NT2/D1 (cell line): ENCODE measurements around the gene POU6F2.

ENCODE experiments used
- SUZ12 ChIP-seq: IDR thresholded peaks from 2 replicates; pipeline ENCODE4 v1.6.1; 2011; ENCODE audit not compliant: insufficient read length, insufficient read depth; ENCODE audit errors: extremely low read depth
- YY1 ChIP-seq: IDR thresholded peaks from 2 replicates; pipeline ENCODE4 v1.6.1; 2011; ENCODE audit not compliant: insufficient read length, insufficient read depth
- ZNF274 ChIP-seq: IDR thresholded peaks from 2 replicates; pipeline ENCODE4 v1.6.1; 2011; ENCODE audit warnings: mild to moderate bottlenecking, low read depth, low read length

- TF ChIP-seq SUZ12 = no peak
- no peak for TF ChIP-seq ZNF274
- TF ChIP-seq YY1 = no peak
Observed at GRCh38 chr7:39099146-39099545, 121.4 kb downstream of the POU6F2 start.
